Neural cell (in vitro differentiated cells): Measurements from ENCODE around the gene RCAN1. TPM values are rescaled to one million over a fixed set of nuclear protein-coding genes. Genes with fewer than 3 reads are reported as not detected.
"Not testable (repeated sequence)": the region's sequence is repeated elsewhere in the genome, so short reads cannot be mapped to it uniquely, and the experiment has no call there.

ENCODE experiments used
- H2AFZ ChIP-seq: fragments of 200-600, 300-800 bp; sonication (generic), shearing (Covaris generic); 2 replicates; pipeline ENCODE4 v1.6.0; 2014; ENCODE audit warnings: low read depth, mild to moderate bottlenecking, antibody characterized with exemption, low read length, moderate library complexity
- H3F3A ChIP-seq: fragments of 200-600 bp; shearing (Covaris generic); 2 replicates; pipeline ENCODE4 v1.6.1; 2016; ENCODE audit warnings: mild to moderate bottlenecking, moderate library complexity, mixed read lengths, antibody characterized with exemption, low read length; ENCODE audit not compliant: insufficient read depth, poor library complexity, severe bottlenecking
- H3K27ac ChIP-seq: fragments of 200-600, 300-800 bp; sonication (generic), shearing (Covaris generic); 2 replicates; pipeline ENCODE4 v1.5.1; 2014; ENCODE audit warnings: mild to moderate bottlenecking, low read length, moderate library complexity
- H3K27me3 ChIP-seq: fragments of 300-800, 200-600 bp; sonication (generic), shearing (Covaris generic); 2 replicates; pipeline ENCODE4 v1.6.0; 2014; ENCODE audit warnings: mild to moderate bottlenecking, low read depth, low read length, moderate library complexity; ENCODE audit not compliant: insufficient read depth
- H3K36me3 ChIP-seq: fragments of 300-800, 200-600 bp; sonication (generic), shearing (Covaris generic); 2 replicates; pipeline ENCODE4 v1.5.1; 2014; ENCODE audit warnings: mild to moderate bottlenecking, antibody characterized with exemption, low read length, moderate library complexity; ENCODE audit not compliant: insufficient read depth
- H3K4me2 ChIP-seq: fragments of 300-800, 200-600 bp; sonication (generic), shearing (Covaris generic); 2 replicates; pipeline ENCODE4 v1.6.0; 2014; ENCODE audit warnings: mild to moderate bottlenecking, low read length
- H3K4me3 ChIP-seq: fragments of 300-800, 200-600 bp; sonication (generic), shearing (Covaris generic); 2 replicates; pipeline ENCODE4 v1.5.1; 2014; ENCODE audit warnings: mild to moderate bottlenecking, low read length, moderate library complexity
- H3K79me2 ChIP-seq: fragments of 200-600 bp; shearing (Covaris generic); replicated peaks from 2 replicates; pipeline ENCODE4 v1.6.0; 2014; ENCODE audit warnings: mild to moderate bottlenecking, low read length, moderate library complexity; ENCODE audit not compliant: insufficient read depth
- H3K9ac ChIP-seq: fragments of 300-800, 200-600 bp; sonication (generic), shearing (Covaris generic); 2 replicates; pipeline ENCODE4 v1.6.1; 2016; ENCODE audit warnings: mild to moderate bottlenecking, low read length, mixed read lengths
- H3K9me2 ChIP-seq: fragments of 200-600 bp; shearing (Covaris generic); 2 replicates; pipeline ENCODE4 v1.6.1; 2016; ENCODE audit warnings: mild to moderate bottlenecking, low read length, mixed read lengths; ENCODE audit not compliant: insufficient read depth
- H3K9me3 ChIP-seq: fragments of 200-600, 300-800 bp; sonication (generic), shearing (Covaris generic); 2 replicates; pipeline ENCODE4 v1.6.1; 2016; ENCODE audit warnings: mild to moderate bottlenecking, mixed run types, low read length, moderate library complexity, mixed read lengths
- H4K20me1 ChIP-seq: fragments of 200-600 bp; shearing (Covaris generic); 2 replicates; pipeline ENCODE4 v1.6.1; 2016; ENCODE audit warnings: mild to moderate bottlenecking, mixed run types; ENCODE audit not compliant: insufficient read depth
- EP300 ChIP-seq: fragments of 450-650 bp; conservative IDR thresholded peaks from 2 replicates; pipeline ENCODE4 v1.6.1; 2014; ENCODE audit warnings: antibody characterized with exemption, mild to moderate bottlenecking, moderate library complexity; ENCODE audit not compliant: poor library complexity, severe bottlenecking
- EZH2 ChIP-seq: fragments of 200-600, 300-800 bp; shearing (Covaris generic), sonication (generic); IDR thresholded peaks from 2 replicates; pipeline ENCODE4 v1.6.1; 2014; ENCODE audit warnings: antibody characterized with exemption, low read length, borderline replicate concordance, mild to moderate bottlenecking; ENCODE audit not compliant: insufficient read depth, poor library complexity, severe bottlenecking
- MXI1 ChIP-seq: fragments of 450-650 bp; conservative IDR thresholded peaks from 2 replicates; pipeline ENCODE4 v1.6.1; 2014; ENCODE audit warnings: antibody characterized with exemption, mild to moderate bottlenecking; ENCODE audit not compliant: poor library complexity, severe bottlenecking
- POLR2AphosphoS5 ChIP-seq: IDR thresholded peaks from 2 replicates; pipeline ENCODE4 v1.6.1; 2012
- RAD21 ChIP-seq: fragments of 450-650 bp; conservative IDR thresholded peaks from 2 replicates; pipeline ENCODE4 v1.6.1; 2014; ENCODE audit warnings: antibody characterized with exemption, mild to moderate bottlenecking, moderate library complexity
- REST ChIP-seq: IDR thresholded peaks from 2 replicates; pipeline ENCODE4 v1.6.1; 2012; ENCODE audit warnings: borderline replicate concordance
- SMC3 ChIP-seq: fragments of 450-650 bp; conservative IDR thresholded peaks from 2 replicates; pipeline ENCODE4 v1.6.1; 2014; ENCODE audit warnings: antibody characterized with exemption, mild to moderate bottlenecking, moderate library complexity; ENCODE audit not compliant: poor library complexity
- TAF1 ChIP-seq: IDR thresholded peaks from 2 replicates; pipeline ENCODE4 v1.6.1; 2012; ENCODE audit warnings: low read depth
- polyA plus RNA-seq: library from polyadenylated mRNA; depleted of rRNA; stranded (reverse); fragments of >200 nt; gene quantifications from 2 replicates; pipeline ENCODE4 v1.2.3, GENCODE V29; 2014
- TF ChIP-seq, protein P1 (sequence below): fragments of 450-650 bp; IDR thresholded peaks from 2 replicates; pipeline ENCODE4 v1.5.1; 2014; ENCODE audit warnings: antibody characterized with exemption, mild to moderate bottlenecking, moderate library complexity; ENCODE audit not compliant: poor library complexity, severe bottlenecking

The RCAN1 gene
- polyA plus RNA-seq, 1 donor from 2014 or later = 46.0 TPM

DNA sequence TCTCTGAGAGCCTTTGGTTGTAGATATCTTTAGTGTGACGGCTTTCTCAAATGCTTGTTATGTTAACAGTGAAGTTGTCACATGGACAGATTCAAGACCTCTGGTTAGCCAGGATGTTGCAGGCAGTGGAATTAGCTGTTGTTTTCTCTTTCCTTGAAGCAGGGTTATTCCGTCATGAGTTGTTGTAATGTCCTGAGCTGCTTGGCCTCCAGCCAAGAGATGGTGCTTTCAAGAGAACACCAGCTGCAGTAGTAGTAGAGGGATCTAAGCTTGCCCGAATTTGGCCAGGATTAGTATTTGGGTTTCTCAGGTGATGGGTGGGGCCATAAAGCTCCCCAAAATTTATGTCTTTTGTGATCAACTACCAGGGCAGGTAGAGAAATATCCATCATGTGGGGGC is 116.3 kb downstream of the RCAN1 start:
- Histone ChIP-seq H3K9me3 (no peaks in the 10 kb centered on the region), H3K79me2 (no peaks in the 10 kb centered on the region), H4K20me1 (no peaks in the 10 kb centered on the region), H3K36me3 (no peaks in the 10 kb centered on the region), H3K9me2 (no peaks in the 10 kb centered on the region), H3K4me2 (no peak overlapping the region), H3K27ac (no peak overlapping the region), H2AFZ (no peak overlapping the region), H3F3A (no peaks in the 10 kb centered on the region), H3K4me3 (no peak overlapping the region), H3K9ac (no peak overlapping the region), H3K27me3 (no peaks in the 10 kb centered on the region)
- TF ChIP-seq TAF1 (no peak), EZH2 (no peak), RAD21 (no peak), POLR2AphosphoS5 (no peak), SMC3 (no peak), REST (no peak), EP300 (no peak), MXI1 (no peak)
- TF ChIP-seq, protein P1, sequence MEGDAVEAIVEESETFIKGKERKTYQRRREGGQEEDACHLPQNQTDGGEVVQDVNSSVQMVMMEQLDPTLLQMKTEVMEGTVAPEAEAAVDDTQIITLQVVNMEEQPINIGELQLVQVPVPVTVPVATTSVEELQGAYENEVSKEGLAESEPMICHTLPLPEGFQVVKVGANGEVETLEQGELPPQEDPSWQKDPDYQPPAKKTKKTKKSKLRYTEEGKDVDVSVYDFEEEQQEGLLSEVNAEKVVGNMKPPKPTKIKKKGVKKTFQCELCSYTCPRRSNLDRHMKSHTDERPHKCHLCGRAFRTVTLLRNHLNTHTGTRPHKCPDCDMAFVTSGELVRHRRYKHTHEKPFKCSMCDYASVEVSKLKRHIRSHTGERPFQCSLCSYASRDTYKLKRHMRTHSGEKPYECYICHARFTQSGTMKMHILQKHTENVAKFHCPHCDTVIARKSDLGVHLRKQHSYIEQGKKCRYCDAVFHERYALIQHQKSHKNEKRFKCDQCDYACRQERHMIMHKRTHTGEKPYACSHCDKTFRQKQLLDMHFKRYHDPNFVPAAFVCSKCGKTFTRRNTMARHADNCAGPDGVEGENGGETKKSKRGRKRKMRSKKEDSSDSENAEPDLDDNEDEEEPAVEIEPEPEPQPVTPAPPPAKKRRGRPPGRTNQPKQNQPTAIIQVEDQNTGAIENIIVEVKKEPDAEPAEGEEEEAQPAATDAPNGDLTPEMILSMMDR = no peak

DNA sequence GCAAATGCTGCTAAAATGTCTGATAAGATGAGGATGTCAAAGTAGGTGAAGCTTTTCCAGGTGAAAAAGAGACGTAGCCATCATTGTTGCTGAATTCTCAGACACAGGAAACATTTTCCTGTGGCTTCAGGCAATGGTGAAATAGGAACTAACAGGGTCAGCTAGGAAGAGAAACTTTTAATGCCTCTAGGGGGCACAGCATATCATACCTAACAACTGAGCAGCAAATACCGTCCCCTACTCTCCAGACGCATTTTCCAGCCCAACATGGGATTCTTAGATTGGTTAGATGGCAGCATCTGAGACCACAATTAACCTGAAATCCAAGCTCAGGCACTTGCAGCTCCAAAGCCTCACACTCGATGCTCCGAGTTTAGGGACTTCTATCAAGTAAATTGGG is 131.1 kb downstream of the RCAN1 start:
- H3K79me2 ChIP-seq, H3K4me2 ChIP-seq, H3K9me3 ChIP-seq, H4K20me1 ChIP-seq, H3K27me3 ChIP-seq, H3K9ac ChIP-seq, H3K9me2 ChIP-seq, H3K27ac ChIP-seq, H3K4me3 ChIP-seq, H2AFZ ChIP-seq, H3F3A ChIP-seq, H3K36me3 ChIP-seq: not testable (repeated sequence)

- H4K20me1 ChIP-seq, H3K79me2 ChIP-seq, H3K9me2 ChIP-seq, H3K4me3 ChIP-seq, H3K36me3 ChIP-seq, H3F3A ChIP-seq, H3K9me3 ChIP-seq, H3K9ac ChIP-seq, H3K4me2 ChIP-seq, H3K27me3 ChIP-seq, H2AFZ ChIP-seq, H3K27ac ChIP-seq: not testable (repeated sequence)
Measured at GRCh38 chr21:34483435-34483834, 131.5 kb downstream of the RCAN1 start.

DNA sequence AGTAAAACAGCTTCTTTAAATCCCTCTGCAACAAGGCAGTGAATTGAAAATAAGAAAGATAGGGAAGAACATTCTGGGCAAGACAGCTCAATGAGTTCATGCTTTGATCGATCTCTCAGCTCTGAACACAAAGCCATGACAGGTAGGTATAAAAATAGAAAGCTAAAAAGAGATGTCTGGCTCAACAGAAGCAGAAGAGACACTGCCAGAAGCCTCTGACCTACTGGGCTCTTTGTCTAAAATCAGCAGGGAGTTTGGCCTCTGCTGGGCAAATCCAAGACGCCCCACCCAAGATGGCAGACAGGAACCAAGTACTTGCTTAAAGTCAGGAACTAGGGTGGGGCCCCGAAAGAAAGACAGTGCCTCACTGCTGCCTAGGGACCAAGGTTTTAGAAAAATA is 147.6 kb downstream of the RCAN1 start:
- not testable (repeated sequence) for H3K4me2 ChIP-seq, H3F3A ChIP-seq, H3K9ac ChIP-seq, H3K4me3 ChIP-seq, H4K20me1 ChIP-seq, H3K27me3 ChIP-seq, H2AFZ ChIP-seq, H3K79me2 ChIP-seq, H3K27ac ChIP-seq, H3K36me3 ChIP-seq, H3K9me2 ChIP-seq, H3K9me3 ChIP-seq
